H1 (cell line): Measurements from ENCODE around the gene ADA. TPM values are rescaled to one million over a fixed set of nuclear protein-coding genes. Genes with fewer than 3 reads are reported as not detected.

Source experiments
- ASH2L ChIP-seq: fragments of 200-600, 300-600 bp; sonication (generic); IDR thresholded peaks from one replicate; pipeline ENCODE4 v1.7.1; 2017; ENCODE audit warnings: low read length
- KDM5A ChIP-seq: fragments of 200-600 bp; IDR thresholded peaks from 2 replicates; pipeline ENCODE4 v1.7.1; 2012; ENCODE audit warnings: mild to moderate bottlenecking, low read length, inconsistent platforms, mixed read lengths
- YY1 ChIP-seq: IDR thresholded peaks from 2 replicates; pipeline ENCODE4 v1.6.1; 2011; ENCODE audit warnings: low read depth, mild to moderate bottlenecking, low read length
- polyA plus RNA-seq, 7 experiments: library from polyadenylated mRNA; depleted of rRNA in 3 of 7; stranded (reverse) in 5 of 7; unstranded in 2 of 7; fragments of >200 nt in 5 of 7; fragments of 200-250 nt in 2 of 7; gene quantifications; 1 replicate in 5 of 7; 2 replicates in 1 of 7; 4 replicates in 1 of 7; pipeline versions ENCODE4 v1.2.1 to v1.2.3, GENCODE V29; 2011 to 2013; ENCODE audit warnings: missing spikeins in 2 of 7, mixed read lengths in 2 of 7
- total RNA-seq: library from RNA; stranded (reverse); fragmentation: NEBNext Ultra II Directional; extraction: Animal tissue kit (Norgen Biotek cat#: 25700); gene quantifications from 2 replicates; pipeline ENCODE4 v1.2.1, GENCODE V29; 2021

ADA gene
- total and polyA plus RNA-seq, 2 of the 8 experiments (the other 6 are each of a cell fraction or from before 2014, with no cell fraction given), result 19.9 to 32.8 TPM

GRCh38 chr20:44586289-44586911, 65.1 kb downstream of the ADA start (continued):
- TF ChIP-seq KDM5A, result no peak
- TF ChIP-seq ASH2L, result no peak
- no peak for TF ChIP-seq YY1
